Measurements from ENCODE around the gene FBXL4. TPM values are rescaled to one million over a fixed set of nuclear protein-coding genes. Genes with fewer than 3 reads are reported as not detected.
A peak's percentile ranks its signal among the peaks of the same experiment; 100 is the strongest.

FBXL4 gene
- total RNA-seq, 1 experiment from 2014 or later, result 5.1 TPM

GRCh38 chr6:98847416-98847778, 100.3 kb downstream of the FBXL4 start:
- H2AFZ ChIP-seq (ENCODE audit: low read length), result no peak overlapping the region
- peak; percentile 50 for DNase-seq
- peak overlapping the region; percentile 49 to 70; a peak in 3 of 5 replicates for H3K4me3 Mint-ChIP-seq

More at GRCh38 chr6:98847416-98847778, 100.3 kb downstream of the FBXL4 start:
- Histone ChIP-seq H4K91ac (ENCODE audit: insufficient read length, low read depth, low read length) (no peak overlapping the region), H3K27ac (ENCODE audit: insufficient read length, low read depth, low read length) (no peak overlapping the region), H3K79me2 (ENCODE audit: insufficient read depth, low read length) (no peaks in the 10 kb centered on the region), H4K8ac (replicated peaks; ENCODE audit: insufficient read length, low read depth, low read length) (no peak overlapping the region), H3K56ac (ENCODE audit: insufficient read length, low read depth, low read length) (no peak overlapping the region), H3K4ac (ENCODE audit: low read depth, low read length) (no peak overlapping the region), H3K23me2 (ENCODE audit: insufficient read length, low read depth, low read length, poor library complexity, severe bottlenecking) (peaks cover 16% of the 10 kb centered on the region), H4K20me1 (ENCODE audit: control insufficient read depth, insufficient read depth, insufficient read length) (no peaks in the 10 kb centered on the region), H4K5ac (ENCODE audit: insufficient read length, low read depth, low read length) (no peak overlapping the region), H3K27me3 (ENCODE audit: insufficient read depth, low read length) (peaks cover 24% of the 10 kb centered on the region), H3K14ac (ENCODE audit: insufficient read depth, low read length) (no peak overlapping the region), H2BK15ac (ENCODE audit: low read depth, low read length) (no peak overlapping the region), H3K4me2 (ENCODE audit: insufficient read depth, insufficient read length, low read length) (no peak overlapping the region), H3K9me3 (ENCODE audit: control insufficient read depth, low read depth, low read length) (no peaks in the 10 kb centered on the region), H2BK120ac (ENCODE audit: low read depth, low read length, poor library complexity, severe bottlenecking) (no peak overlapping the region), H2BK20ac (ENCODE audit: low read depth, low read length, poor library complexity, severe bottlenecking) (no peak overlapping the region), H3K9ac (ENCODE audit: extremely low read depth, insufficient read length, low read length) (no peak overlapping the region), H2BK12ac (ENCODE audit: insufficient read length, low read depth, low read length) (no peak overlapping the region), H3K4me1 (ENCODE audit: insufficient read depth, low read length) (no peaks in the 10 kb centered on the region), H3T11ph (ENCODE audit: low read length) (no peak overlapping the region), H2BK5ac (ENCODE audit: insufficient read length, low read length) (no peak overlapping the region), H3K18ac (ENCODE audit: insufficient read length, low read depth, low read length) (no peak overlapping the region), H2AK5ac (ENCODE audit: insufficient read length, low read length) (no peak overlapping the region), H3K79me1 (ENCODE audit: insufficient read depth, low read depth, low read length, poor library complexity, severe bottlenecking) (no peaks in the 10 kb centered on the region), H3K23ac (ENCODE audit: insufficient read length, low read depth, low read length) (no peak overlapping the region)
- no peak for TF ChIP-seq CTCF (conservative IDR thresholded peaks at IDR 0.05)
- no peaks in the 10 kb centered on the region; a peak in 1 of 5 replicates for H3K9me3 Mint-ChIP-seq
- no peaks in the 10 kb centered on the region; a peak in 1 of 7 replicates for H3K36me3 Mint-ChIP-seq (ENCODE audit: insufficient read depth in 1 of 3, low read depth in 3 of 3)
- no CpG with 5 or more reads among the region's 11 CpGs for WGBS (ENCODE audit: extremely low coverage, insufficient read length, low lambda C conversion rate)
- peaks cover 87% of the 10 kb centered on the region for H3K27me3 Mint-ChIP-seq (ENCODE audit: low read depth)
- peaks cover 23 to 24% of the 10 kb centered on the region in 2 experiments for H3K4me1 Mint-ChIP-seq
- H3K27ac Mint-ChIP-seq, result no peak overlapping the region

Measured in H9 (cell line).